PC-3 (cell line): ENCODE results near the gene RPS17. TPM values are rescaled to one million over a fixed set of nuclear protein-coding genes. Genes with fewer than 3 reads are reported as not detected.

ENCODE experiments used
- ATAC-seq: fragments of 200-7000 bp; cut with Tn5 transposase; 2 replicates; pipeline ENCODE4 v1.9.1; 2020; ENCODE audit warnings: mild to moderate bottlenecking, moderate library complexity
- BruUV-seq: library from RNA; stranded (reverse); fragments of 400-500 nt; replicated peaks from 2 replicates; lab custom pipeline; 2021; lab: Mats Ljungman, UMichigan
- CTCF ChIA-PET: fragments of 300-600 bp; sonication (Branson Sonifier 250); formaldehyde crosslinking; loops from one replicate; lab custom pipeline; 2022; ENCODE audit warnings: antibody characterized with exemption; lab: Charles Lee
- POLR2A ChIA-PET: fragments of 300-600 bp; sonication (Branson Sonifier 250); formaldehyde crosslinking; loops from one replicate; lab custom pipeline; 2022; ENCODE audit warnings: antibody characterized with exemption; ENCODE audit not compliant: unreplicated experiment; lab: Charles Lee
- DNase-seq: peaks from one replicate; pipeline ENCODE4 v3.0.0-alpha.2; 2015
- H2AFZ ChIP-seq: fragments of 300-600 bp; sonication (generic); 2 replicates; pipeline ENCODE4 v1.6.0; 2016; ENCODE audit warnings: antibody characterized with exemption, low read length
- H3F3A ChIP-seq: fragments of 300-600 bp; sonication (generic); one replicate; pipeline ENCODE4 v1.6.0; 2017; ENCODE audit warnings: antibody characterized with exemption, low read length, control low read depth, mild to moderate bottlenecking; ENCODE audit not compliant: unreplicated experiment
- H3K27ac ChIP-seq: fragments of 300-600 bp; sonication (generic); 2 replicates; pipeline ENCODE4 v1.5.1; 2016; ENCODE audit warnings: mild to moderate bottlenecking, low read length
- H3K27me3 ChIP-seq: fragments of 300-600 bp; sonication (generic); 2 replicates; pipeline ENCODE4 v1.6.1; 2016; ENCODE audit warnings: low read length, mixed read lengths
- H3K36me3 ChIP-seq: fragments of 300-600 bp; sonication (generic); 2 replicates; pipeline ENCODE4 v1.6.1; 2016; ENCODE audit warnings: low read depth, mixed run types, low read length, mixed read lengths
- H3K4me1 ChIP-seq: fragments of 300-600 bp; sonication (generic); 2 replicates; pipeline ENCODE4 v1.5.1; 2016; ENCODE audit warnings: low read length; ENCODE audit not compliant: insufficient read depth
- H3K4me2 ChIP-seq: fragments of 300-600 bp; sonication (generic); 2 replicates; pipeline ENCODE4 v1.6.0; 2016; ENCODE audit warnings: low read length
- H3K4me3 ChIP-seq: fragments of 300-600 bp; sonication (generic); 2 replicates; pipeline ENCODE4 v1.5.1; 2016; ENCODE audit warnings: mild to moderate bottlenecking, low read length, mixed read lengths
- H3K79me2 ChIP-seq: fragments of 300-600 bp; sonication (generic); 2 replicates; pipeline ENCODE4 v1.6.1; 2017; ENCODE audit warnings: low read length, mixed read lengths
- H3K9ac ChIP-seq: fragments of 300-600 bp; sonication (generic); 2 replicates; pipeline ENCODE4 v1.6.0; 2016; ENCODE audit warnings: mild to moderate bottlenecking, low read length
- H3K9me2 ChIP-seq: fragments of 300-600 bp; sonication (generic); replicated peaks from 2 replicates; pipeline ENCODE4 v1.6.1; 2016; ENCODE audit warnings: mixed run types, low read length, mixed read lengths
- H3K9me3 ChIP-seq: fragments of 300-600 bp; sonication (generic); 2 replicates; pipeline ENCODE4 v1.6.1; 2016; ENCODE audit warnings: low read length, mixed read lengths
- H4K20me1 ChIP-seq: fragments of 300-600 bp; sonication (generic); 2 replicates; pipeline ENCODE4 v1.6.1; 2016; ENCODE audit warnings: low read length, mixed read lengths
- EZH2 ChIP-seq: fragments of 300-600 bp; sonication (generic); IDR thresholded peaks from one replicate; pipeline ENCODE4 v1.6.1; 2017; ENCODE audit warnings: antibody characterized with exemption, mild to moderate bottlenecking, low read length; ENCODE audit not compliant: unreplicated experiment
- EZH2phosphoT487 ChIP-seq: fragments of 300-600 bp; sonication (generic); IDR thresholded peaks from 2 replicates; pipeline ENCODE4 v1.6.1; 2018; ENCODE audit warnings: mild to moderate bottlenecking, antibody characterized with exemption, low read length, borderline replicate concordance
- intact Hi-C: fragments of 100-400 bp; cut with micrococcal nuclease; formaldehyde crosslinking; loops from 2 replicates; pipeline ENCODE4 v1.9.0; 2023
- total RNA-seq: library from RNA; depleted of rRNA; stranded (reverse); fragments of >200 nt; gene quantifications from 2 replicates; pipeline ENCODE4 v1.2.3, GENCODE V29; 2014
- TF ChIP-seq, protein P1 (sequence below): fragments of 300-600 bp; sonication (generic); conservative IDR thresholded peaks from 2 replicates; pipeline ENCODE4 v1.5.1; 2017; ENCODE audit warnings: antibody characterized with exemption, low read depth, mild to moderate bottlenecking, low read length

RPS17 gene
- total RNA-seq, 1 experiment from 2014 or later: 3,194 TPM

DNA sequence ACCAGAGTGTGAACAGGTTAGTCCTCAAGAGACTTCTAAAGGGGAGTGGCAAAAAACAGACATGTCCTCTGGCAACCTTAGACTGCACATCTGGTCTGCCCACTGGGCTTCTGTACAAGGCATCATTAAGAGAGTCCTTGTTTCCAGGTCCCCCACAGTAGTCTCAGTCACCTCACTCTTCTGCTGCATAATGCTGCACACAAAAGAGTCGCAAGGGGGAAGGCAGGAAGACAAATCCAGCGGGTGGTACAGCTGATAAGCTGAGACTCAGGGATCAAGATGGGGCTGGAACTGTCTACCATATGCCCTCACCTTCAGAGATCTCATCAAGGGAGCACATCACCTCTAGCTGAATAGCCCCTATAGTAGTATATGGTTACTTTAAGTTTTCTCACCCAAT, 27.4 kb upstream of the RPS17 start:
- intact Hi-C loops: no loop called here
- H3K27ac ChIP-seq: no peak overlapping the region
- TF ChIP-seq EZH2phosphoT487 (no peak), EZH2 (no peak)
- TF ChIP-seq, protein P1, sequence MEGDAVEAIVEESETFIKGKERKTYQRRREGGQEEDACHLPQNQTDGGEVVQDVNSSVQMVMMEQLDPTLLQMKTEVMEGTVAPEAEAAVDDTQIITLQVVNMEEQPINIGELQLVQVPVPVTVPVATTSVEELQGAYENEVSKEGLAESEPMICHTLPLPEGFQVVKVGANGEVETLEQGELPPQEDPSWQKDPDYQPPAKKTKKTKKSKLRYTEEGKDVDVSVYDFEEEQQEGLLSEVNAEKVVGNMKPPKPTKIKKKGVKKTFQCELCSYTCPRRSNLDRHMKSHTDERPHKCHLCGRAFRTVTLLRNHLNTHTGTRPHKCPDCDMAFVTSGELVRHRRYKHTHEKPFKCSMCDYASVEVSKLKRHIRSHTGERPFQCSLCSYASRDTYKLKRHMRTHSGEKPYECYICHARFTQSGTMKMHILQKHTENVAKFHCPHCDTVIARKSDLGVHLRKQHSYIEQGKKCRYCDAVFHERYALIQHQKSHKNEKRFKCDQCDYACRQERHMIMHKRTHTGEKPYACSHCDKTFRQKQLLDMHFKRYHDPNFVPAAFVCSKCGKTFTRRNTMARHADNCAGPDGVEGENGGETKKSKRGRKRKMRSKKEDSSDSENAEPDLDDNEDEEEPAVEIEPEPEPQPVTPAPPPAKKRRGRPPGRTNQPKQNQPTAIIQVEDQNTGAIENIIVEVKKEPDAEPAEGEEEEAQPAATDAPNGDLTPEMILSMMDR: no peak
- no peak overlapping the region for H3K9ac ChIP-seq
- no peaks in the 10 kb centered on the region for H3K9me2 ChIP-seq
- H3K4me1 ChIP-seq: peaks cover 18% of the 10 kb centered on the region
- no peaks in the 10 kb centered on the region for H3K79me2 ChIP-seq
- H4K20me1 ChIP-seq: no peaks in the 10 kb centered on the region
- no peak overlapping the region for H3K4me3 ChIP-seq
- CTCF ChIA-PET: no interaction called here
- POLR2A ChIA-PET: no interaction called here
- ATAC-seq (no peak), DNase-seq (no peak)
- H3F3A ChIP-seq: no peaks in the 10 kb centered on the region
- H2AFZ ChIP-seq: no peak overlapping the region
- no TSS peak for BruUV-seq
- no peaks in the 10 kb centered on the region for H3K36me3 ChIP-seq
- no peak overlapping the region for H3K4me2 ChIP-seq
- H3K9me3 ChIP-seq: no peaks in the 10 kb centered on the region
- H3K27me3 ChIP-seq: no peaks in the 10 kb centered on the region

DNA sequence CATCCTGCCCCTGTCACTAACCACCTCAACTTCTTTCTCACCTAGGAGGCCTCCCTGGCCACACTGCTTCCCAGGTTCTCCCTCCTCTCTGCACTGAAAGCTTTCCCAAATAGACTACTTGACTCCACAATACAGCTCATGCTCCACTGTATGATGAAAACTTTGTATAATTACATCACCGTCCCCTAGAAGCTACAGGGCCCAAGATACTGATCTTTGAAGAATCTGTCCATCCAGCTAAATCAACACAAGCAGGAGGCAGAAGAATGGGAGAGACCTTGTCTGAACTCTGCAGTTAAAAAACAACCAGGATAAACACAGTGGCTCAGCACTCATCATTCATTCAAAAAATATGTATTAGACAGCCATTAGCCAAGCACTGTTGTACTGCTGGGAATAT, 26.4 kb upstream of the RPS17 start:
- Histone ChIP-seq H3K4me1 (peaks cover 14% of the 10 kb centered on the region), H3K9me3 (no peaks in the 10 kb centered on the region), H3K4me2 (no peak overlapping the region), H3K27ac (no peak overlapping the region), H3K79me2 (no peaks in the 10 kb centered on the region), H2AFZ (no peak overlapping the region), H4K20me1 (no peaks in the 10 kb centered on the region), H3K36me3 (no peaks in the 10 kb centered on the region), H3K27me3 (no peaks in the 10 kb centered on the region), H3K9me2 (no peaks in the 10 kb centered on the region), H3F3A (no peaks in the 10 kb centered on the region), H3K4me3 (no peak overlapping the region), H3K9ac (no peak overlapping the region)
- ChIA-PET CTCF (no interaction called here), POLR2A (no interaction called here)
- BruUV-seq: no TSS peak
- TF ChIP-seq EZH2 (no peak), EZH2phosphoT487 (no peak)
- TF ChIP-seq, protein P1: no peak
- no peak for ATAC-seq
- intact Hi-C loops: no loop called here
- DNase-seq: no peak

DNA sequence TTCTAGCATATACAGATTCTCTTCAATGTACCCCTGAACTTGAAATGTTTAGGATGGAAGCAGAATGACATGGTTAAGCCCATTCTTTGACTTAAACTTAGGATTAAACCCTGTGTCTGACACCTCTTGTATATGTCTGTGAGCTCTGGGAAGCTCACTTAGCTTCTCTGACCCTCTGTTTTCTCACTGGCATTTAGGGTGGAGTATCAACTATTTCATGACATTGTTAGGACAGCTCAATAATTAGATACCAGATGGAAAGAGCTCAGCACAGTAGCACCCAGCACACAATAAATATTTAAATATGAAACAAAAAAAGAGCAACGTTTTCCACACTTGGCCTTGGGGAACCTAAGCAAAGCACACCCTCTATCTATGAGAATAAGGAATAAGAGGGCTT, 18.2 kb upstream of the RPS17 start:
- no peaks in the 10 kb centered on the region for H3K9me2 ChIP-seq
- H3K27ac ChIP-seq: no peak overlapping the region
- H3F3A ChIP-seq: no peaks in the 10 kb centered on the region
- H3K4me1 ChIP-seq: no peaks in the 10 kb centered on the region
- H3K4me3 ChIP-seq: no peak overlapping the region
- no peaks in the 10 kb centered on the region for H3K9me3 ChIP-seq
- no peak for DNase-seq
- no peaks in the 10 kb centered on the region for H3K79me2 ChIP-seq
- no TSS peak for BruUV-seq
- no peak overlapping the region for H2AFZ ChIP-seq
- no peaks in the 10 kb centered on the region for H3K36me3 ChIP-seq
- no peaks in the 10 kb centered on the region for H3K27me3 ChIP-seq
- H3K4me2 ChIP-seq: no peak overlapping the region
- no peak overlapping the region for H3K9ac ChIP-seq
- TF ChIP-seq EZH2: no peak
- TF ChIP-seq, protein P1: no peak
- no peak for TF ChIP-seq EZH2phosphoT487
- ChIA-PET CTCF (no interaction called here), POLR2A (no interaction called here)
- ATAC-seq: no peak
- intact Hi-C loops: no loop called here
- no peaks in the 10 kb centered on the region for H4K20me1 ChIP-seq
